IMR-90 (cell line): ENCODE data around the gene WDCP. TPM values are rescaled to one million over a fixed set of nuclear protein-coding genes. Genes with fewer than 3 reads are reported as not detected.

Experiments used
- ATAC-seq: fragments of 200-7000 bp; cut with Tn5 transposase; 2 replicates; pipeline ENCODE4 v1.9.1; 2020; ENCODE audit warnings: low read depth, mild to moderate bottlenecking, moderate library complexity
- BruUV-seq: library from RNA; stranded (reverse); fragments of 400-500 nt; replicated peaks from 2 replicates; lab custom pipeline; 2021; lab: Mats Ljungman, UMichigan
- CTCF ChIA-PET: fragments of 300-600 bp; formaldehyde crosslinking; extraction: SDS; loops from one replicate; lab custom pipeline; 2021; ENCODE audit warnings: antibody characterized with exemption; lab: Yijun Ruan, JAX
- POLR2A ChIA-PET: fragments of 300-600 bp; sonication (Branson Sonifier 250); formaldehyde crosslinking; loops from one replicate; lab custom pipeline; 2022; ENCODE audit warnings: antibody characterized with exemption; ENCODE audit not compliant: unreplicated experiment; lab: Charles Lee
- DNase-seq: peaks from one replicate; pipeline ENCODE4 v3.0.0; 2013
- H2AFZ ChIP-seq: replicated peaks from 2 replicates; pipeline ENCODE3; 2013; ENCODE audit warnings: low read length, mild to moderate bottlenecking; ENCODE audit not compliant: poor library complexity
- H2AK5ac ChIP-seq: 2 replicates; pipeline ENCODE4 v1.6.1; 2013; ENCODE audit warnings: low read depth, low read length, inconsistent platforms
- H2AK9ac ChIP-seq: replicated peaks from 2 replicates; pipeline ENCODE3; 2013; ENCODE audit warnings: mild to moderate bottlenecking, low read depth, low read length, moderate library complexity; ENCODE audit not compliant: poor library complexity
- H2BK120ac ChIP-seq: 2 replicates; pipeline ENCODE4 v1.6.1; 2013; ENCODE audit warnings: low read depth, low read length, inconsistent platforms
- H2BK15ac ChIP-seq: 3 replicates; pipeline ENCODE4 v1.6.1; 2013; ENCODE audit warnings: low read depth, low read length, inconsistent platforms
- H2BK20ac ChIP-seq: 2 replicates; pipeline ENCODE4 v1.6.1; 2013; ENCODE audit warnings: low read depth, mild to moderate bottlenecking, inconsistent platforms, low read length, moderate library complexity
- H2BK5ac ChIP-seq: 2 replicates; pipeline ENCODE4 v1.6.1; 2013; ENCODE audit warnings: mild to moderate bottlenecking, low read depth, low read length, inconsistent platforms; ENCODE audit not compliant: poor library complexity, severe bottlenecking
- H3K14ac ChIP-seq: replicated peaks from 2 replicates; pipeline ENCODE4 v1.6.1; 2013; ENCODE audit warnings: low read depth, low read length, inconsistent platforms
- H3K18ac ChIP-seq: 2 replicates; pipeline ENCODE4 v1.6.1; 2013; ENCODE audit warnings: low read depth, low read length, control low read depth
- H3K23ac ChIP-seq: 2 replicates; pipeline ENCODE4 v1.6.1; 2013; ENCODE audit warnings: low read depth, low read length, inconsistent platforms
- H3K27ac ChIP-seq: 2 replicates; pipeline ENCODE4 v1.5.1; 2013; ENCODE audit warnings: mild to moderate bottlenecking, control low read depth, low read length; ENCODE audit not compliant: insufficient read depth
- H3K27me3 ChIP-seq: 2 replicates; pipeline ENCODE4 v1.6.1; 2013; ENCODE audit warnings: low read length; ENCODE audit not compliant: control insufficient read depth, insufficient read depth
- H3K36me3 ChIP-seq: 2 replicates; pipeline ENCODE4 v1.6.1; 2013; ENCODE audit warnings: low read length, mixed read lengths; ENCODE audit not compliant: control insufficient read depth, insufficient read depth
- H3K4ac ChIP-seq: 2 replicates; pipeline ENCODE4 v1.6.1; 2013; ENCODE audit warnings: low read depth, low read length, inconsistent platforms
- H3K4me1 ChIP-seq: 2 replicates; pipeline ENCODE4 v1.6.1; 2013; ENCODE audit warnings: low read length, mixed read lengths; ENCODE audit not compliant: control insufficient read depth, insufficient read depth
- H3K4me2 ChIP-seq: 2 replicates; pipeline ENCODE4 v1.6.1; 2013; ENCODE audit warnings: low read depth, mild to moderate bottlenecking, control low read depth, low read length, moderate library complexity
- H3K4me3 ChIP-seq: 2 replicates; pipeline ENCODE4 v1.5.1; 2013; ENCODE audit warnings: low read depth, mild to moderate bottlenecking, control low read depth, low read length, moderate library complexity; ENCODE audit not compliant: insufficient read depth
- H3K56ac ChIP-seq: 2 replicates; pipeline ENCODE4 v1.6.1; 2013; ENCODE audit warnings: low read length, inconsistent platforms; ENCODE audit not compliant: insufficient read depth; ENCODE audit errors: extremely low read depth
- H3K79me1 ChIP-seq, 2 experiments: 2 replicates each; pipeline ENCODE4 v1.6.1; 2013; ENCODE audit warnings: low read length in 2 of 2, inconsistent platforms in 1 of 2, low read depth in 1 of 2
- H3K9ac ChIP-seq: 2 replicates; pipeline ENCODE4 v1.6.1; 2013; ENCODE audit warnings: low read depth, low read length, control low read depth
- H3K9me1 ChIP-seq: 2 replicates; pipeline ENCODE4 v1.6.1; 2013; ENCODE audit warnings: low read length, inconsistent platforms; ENCODE audit not compliant: insufficient read depth
- H3K9me3 ChIP-seq: 2 replicates; pipeline ENCODE4 v1.6.1; 2013; ENCODE audit warnings: low read length; ENCODE audit not compliant: control insufficient read depth, insufficient read depth
- H4K20me1 ChIP-seq: 2 replicates; pipeline ENCODE4 v1.6.1; 2013; ENCODE audit warnings: low read length, inconsistent platforms; ENCODE audit not compliant: insufficient read depth
- H4K5ac ChIP-seq: 2 replicates; pipeline ENCODE4 v1.6.1; 2013; ENCODE audit warnings: mild to moderate bottlenecking, low read depth, low read length, control low read depth
- H4K8ac ChIP-seq, 2 experiments: 2 replicates each; pipeline ENCODE4 v1.6.1; 2013; ENCODE audit warnings: low read depth in 2 of 2, low read length in 2 of 2, control low read depth in 1 of 2, inconsistent platforms in 1 of 2
- H4K91ac ChIP-seq: 2 replicates; pipeline ENCODE4 v1.6.1; 2013; ENCODE audit warnings: low read depth, low read length, inconsistent platforms; ENCODE audit not compliant: insufficient read depth
- BHLHE40 ChIP-seq: fragments of 150-350 bp; IDR thresholded peaks from 2 replicates; pipeline ENCODE4 v1.6.1; 2016; ENCODE audit warnings: mild to moderate bottlenecking, low read depth, low read length
- CEBPB ChIP-seq: IDR thresholded peaks from 2 replicates; pipeline ENCODE4 v1.6.1; 2012; ENCODE audit warnings: low read depth, low read length, improper control_type of control experiment
- CHD1 ChIP-seq: IDR thresholded peaks from 2 replicates; pipeline ENCODE4 v1.6.1; 2012; ENCODE audit warnings: low read depth, low read length, improper control_type of control experiment
- FOS ChIP-seq: fragments of 150-350 bp; IDR thresholded peaks from 2 replicates; pipeline ENCODE4 v1.6.1; 2016; ENCODE audit warnings: low read depth, low read length
- MAFK ChIP-seq: IDR thresholded peaks from 2 replicates; pipeline ENCODE4 v1.6.1; 2012; ENCODE audit warnings: low read depth, low read length, improper control_type of control experiment
- MAZ ChIP-seq: IDR thresholded peaks from 2 replicates; pipeline ENCODE4 v1.6.1; 2012; ENCODE audit warnings: low read depth, mild to moderate bottlenecking, low read length, improper control_type of control experiment, moderate library complexity, borderline replicate concordance
- MXI1 ChIP-seq: IDR thresholded peaks from 2 replicates; pipeline ENCODE4 v1.6.1; 2012; ENCODE audit warnings: low read depth, mild to moderate bottlenecking, low read length, moderate library complexity, borderline replicate concordance
- NFE2L2 ChIP-seq: fragments of 150-350 bp; IDR thresholded peaks from 2 replicates; pipeline ENCODE4 v1.6.1; 2016; ENCODE audit warnings: low read depth, mild to moderate bottlenecking, low read length
- POLR2A ChIP-seq: IDR thresholded peaks from 2 replicates; pipeline ENCODE4 v1.6.1; 2012; ENCODE audit warnings: mild to moderate bottlenecking, low read depth, low read length
- RAD21 ChIP-seq: IDR thresholded peaks from 2 replicates; pipeline ENCODE4 v1.6.1; 2012; ENCODE audit warnings: low read length, improper control_type of control experiment
- RCOR1 ChIP-seq: IDR thresholded peaks from 2 replicates; pipeline ENCODE4 v1.6.1; 2012; ENCODE audit warnings: mild to moderate bottlenecking, low read length, improper control_type of control experiment; ENCODE audit not compliant: insufficient replicate concordance
- RFX5 ChIP-seq: IDR thresholded peaks from 2 replicates; pipeline ENCODE4 v1.8.0; 2012; ENCODE audit warnings: low read depth, mild to moderate bottlenecking, low read length, moderate library complexity
- SMC3 ChIP-seq: fragments of 150-350 bp; IDR thresholded peaks from 2 replicates; pipeline ENCODE4 v1.6.1; 2016; ENCODE audit warnings: low read depth, mild to moderate bottlenecking, antibody characterized with exemption, low read length, moderate library complexity
- WGBS, 2 experiments: methylation state at CpG; one replicate each; pipeline versions ENCODE4 v1.1.5 to v1.1.7; 2013; ENCODE audit warnings: missing lambda C conversion rate in 2 of 2; ENCODE audit not compliant: insufficient read length in 1 of 2; ENCODE audit errors: extremely low coverage in 2 of 2; 5-methylcytosine and 5-hydroxymethylcytosine counted together
- dilution Hi-C: fragments of 300-500 bp; cut with HindIII; formaldehyde crosslinking; loops from one replicate; pipeline ENCODE4 v1.14.3; 2018; ENCODE audit warnings: low sequenced_read_pairs; ENCODE audit not compliant: unreplicated experiment
- in situ Hi-C: fragments of 300-500 bp; cut with MboI; formaldehyde crosslinking; loops from 3 replicates; pipeline ENCODE4 v1.14.3; 2019; ENCODE audit warnings: low sequenced_read_pairs, inconsistent platforms, mixed read lengths
- intact Hi-C: fragments of 100-400 bp; cut with micrococcal nuclease; formaldehyde crosslinking; loops from 2 replicates; pipeline ENCODE4 v1.10.0; 2022
- polyA plus RNA-seq, 3 experiments: library from polyadenylated mRNA; depleted of rRNA; stranded (reverse); fragments of >200 nt; gene quantifications; 2 replicates each; pipeline ENCODE4 v1.2.3, GENCODE V29; 2012; ENCODE audit warnings: low replicate concordance in 1 of 3
- total RNA-seq: library from RNA; depleted of rRNA; stranded (reverse); fragments of >200 nt; gene quantifications from 2 replicates; pipeline ENCODE4 v1.2.3, GENCODE V29; 2012
- TF ChIP-seq, protein P1 (sequence below): fragments of 150-350 bp; IDR thresholded peaks from 2 replicates; pipeline ENCODE4 v1.6.1; 2017; ENCODE audit warnings: mild to moderate bottlenecking, antibody characterized with exemption, low read length, low read depth
- TF ChIP-seq, protein P2 (sequence below): conservative IDR thresholded peaks from 2 replicates; pipeline ENCODE4 v1.5.1; 2012; ENCODE audit warnings: mild to moderate bottlenecking, low read depth, low read length, improper control_type of control experiment
- TF ChIP-seq, protein P3 (sequence below): fragments of 150-350 bp; IDR thresholded peaks from 2 replicates; pipeline ENCODE4 v1.6.1; 2016; ENCODE audit warnings: low read depth, mild to moderate bottlenecking, low read length, moderate library complexity, borderline replicate concordance

Gene WDCP
- total and polyA plus RNA-seq, 2 of the 4 experiments (the other 2 are of a cell fraction) = 6.8 to 18.6 TPM

DNA sequence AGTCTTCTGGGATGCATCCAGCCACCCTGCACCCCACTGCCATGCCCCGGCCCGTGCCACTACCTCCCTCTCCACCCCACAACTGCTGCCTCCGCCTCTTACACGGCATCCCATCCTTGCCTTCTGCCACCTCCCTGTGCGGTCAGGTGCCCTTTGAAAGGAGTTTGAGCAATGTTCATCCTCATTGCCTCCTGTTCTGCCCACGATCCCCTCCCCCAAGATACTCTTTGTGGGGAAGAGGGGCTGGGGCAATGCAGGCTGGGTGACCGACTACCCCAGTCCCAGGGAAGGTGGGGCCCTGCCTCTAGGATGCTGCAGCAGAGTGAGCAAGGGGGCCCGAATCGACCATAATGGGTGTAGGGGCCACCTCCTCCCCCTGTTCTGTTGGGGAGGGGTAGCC lies 28.9 kb downstream of the WDCP start:
- dilution Hi-C loops = no loop called here
- Histone ChIP-seq H2AK5ac (peak overlapping the region; percentile 21; the same call in 1 of the 2 replicates), H2BK5ac (no peak overlapping the region), H3K27me3 (no peaks in the 10 kb centered on the region), H4K91ac (no peak overlapping the region), H2AFZ (no peak overlapping the region), H3K18ac (no peak overlapping the region), H3K4me3 (no peak overlapping the region), H3K9me3 (no peaks in the 10 kb centered on the region), H2BK120ac (no peak overlapping the region; the same call in 1 of the 2 replicates), H3K23ac (no peak overlapping the region), H4K20me1 (no peaks in the 10 kb centered on the region), H3K4me1 (peaks cover 10% of the 10 kb centered on the region), H3K4ac (no peak overlapping the region), H3K56ac (no peak overlapping the region), H3K9me1 (peaks cover 16% of the 10 kb centered on the region; the same call in 1 of the 2 replicates), H2BK15ac (no peak overlapping the region), H3K36me3 (peaks cover 4% of the 10 kb centered on the region), H4K8ac (no peak overlapping the region), H2BK20ac (no peak overlapping the region), H3K79me1 (peaks cover 0 to 3% of the 10 kb centered on the region in 2 experiments; a peak in 1 of 4 replicates), H2AK9ac (no peak overlapping the region), H3K4me2 (no peak overlapping the region), H3K9ac (no peak overlapping the region), H3K27ac (no peak overlapping the region), H3K14ac (no peak overlapping the region), H4K5ac (no peak overlapping the region)
- intact Hi-C loops = no loop called here
- WGBS, 2 experiments = 80% methylated on average over 2 of the region's 9 CpGs; no CpG with 5 or more reads in 1 of the 2 experiments
- in situ Hi-C loops = no loop called here
- ATAC-seq = no peak
- CTCF ChIA-PET = no interaction called here
- no peak for TF ChIP-seq RAD21
- TF ChIP-seq, protein P1, sequence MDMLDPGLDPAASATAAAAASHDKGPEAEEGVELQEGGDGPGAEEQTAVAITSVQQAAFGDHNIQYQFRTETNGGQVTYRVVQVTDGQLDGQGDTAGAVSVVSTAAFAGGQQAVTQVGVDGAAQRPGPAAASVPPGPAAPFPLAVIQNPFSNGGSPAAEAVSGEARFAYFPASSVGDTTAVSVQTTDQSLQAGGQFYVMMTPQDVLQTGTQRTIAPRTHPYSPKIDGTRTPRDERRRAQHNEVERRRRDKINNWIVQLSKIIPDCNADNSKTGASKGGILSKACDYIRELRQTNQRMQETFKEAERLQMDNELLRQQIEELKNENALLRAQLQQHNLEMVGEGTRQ = no peak
- no peak for TF ChIP-seq MAZ
- no peak for TF ChIP-seq SMC3
- no peak for TF ChIP-seq CHD1
- TF ChIP-seq FOS = no peak
- TF ChIP-seq MAFK = no peak
- TF ChIP-seq, protein P2, sequence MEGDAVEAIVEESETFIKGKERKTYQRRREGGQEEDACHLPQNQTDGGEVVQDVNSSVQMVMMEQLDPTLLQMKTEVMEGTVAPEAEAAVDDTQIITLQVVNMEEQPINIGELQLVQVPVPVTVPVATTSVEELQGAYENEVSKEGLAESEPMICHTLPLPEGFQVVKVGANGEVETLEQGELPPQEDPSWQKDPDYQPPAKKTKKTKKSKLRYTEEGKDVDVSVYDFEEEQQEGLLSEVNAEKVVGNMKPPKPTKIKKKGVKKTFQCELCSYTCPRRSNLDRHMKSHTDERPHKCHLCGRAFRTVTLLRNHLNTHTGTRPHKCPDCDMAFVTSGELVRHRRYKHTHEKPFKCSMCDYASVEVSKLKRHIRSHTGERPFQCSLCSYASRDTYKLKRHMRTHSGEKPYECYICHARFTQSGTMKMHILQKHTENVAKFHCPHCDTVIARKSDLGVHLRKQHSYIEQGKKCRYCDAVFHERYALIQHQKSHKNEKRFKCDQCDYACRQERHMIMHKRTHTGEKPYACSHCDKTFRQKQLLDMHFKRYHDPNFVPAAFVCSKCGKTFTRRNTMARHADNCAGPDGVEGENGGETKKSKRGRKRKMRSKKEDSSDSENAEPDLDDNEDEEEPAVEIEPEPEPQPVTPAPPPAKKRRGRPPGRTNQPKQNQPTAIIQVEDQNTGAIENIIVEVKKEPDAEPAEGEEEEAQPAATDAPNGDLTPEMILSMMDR = no peak
- TF ChIP-seq MXI1 = no peak
- no peak for TF ChIP-seq RCOR1
- no peak for TF ChIP-seq BHLHE40
- no peak for TF ChIP-seq RFX5
- TF ChIP-seq NFE2L2 = no peak
- no peak for TF ChIP-seq POLR2A
- no peak for TF ChIP-seq CEBPB
- TF ChIP-seq, protein P3, sequence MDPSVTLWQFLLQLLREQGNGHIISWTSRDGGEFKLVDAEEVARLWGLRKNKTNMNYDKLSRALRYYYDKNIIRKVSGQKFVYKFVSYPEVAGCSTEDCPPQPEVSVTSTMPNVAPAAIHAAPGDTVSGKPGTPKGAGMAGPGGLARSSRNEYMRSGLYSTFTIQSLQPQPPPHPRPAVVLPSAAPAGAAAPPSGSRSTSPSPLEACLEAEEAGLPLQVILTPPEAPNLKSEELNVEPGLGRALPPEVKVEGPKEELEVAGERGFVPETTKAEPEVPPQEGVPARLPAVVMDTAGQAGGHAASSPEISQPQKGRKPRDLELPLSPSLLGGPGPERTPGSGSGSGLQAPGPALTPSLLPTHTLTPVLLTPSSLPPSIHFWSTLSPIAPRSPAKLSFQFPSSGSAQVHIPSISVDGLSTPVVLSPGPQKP = no peak
- POLR2A ChIA-PET = no interaction called here
- BruUV-seq = no TSS peak
- DNase-seq = no peak
